DOHH2 (cell line): ENCODE results near the gene ZMYND8.

Source experiments
- H3F3A ChIP-seq: fragments of 200-600 bp; sonication (generic), shearing (Covaris generic); 2 replicates; pipeline ENCODE4 v1.6.0; 2016; ENCODE audit warnings: antibody characterized with exemption, mild to moderate bottlenecking; ENCODE audit not compliant: control insufficient read depth, insufficient read depth
- H3K27ac ChIP-seq: fragments of 200-600 bp; sonication (generic); 2 replicates; pipeline ENCODE4 v1.5.1; 2014; ENCODE audit warnings: low read depth, mild to moderate bottlenecking, low read length, moderate library complexity
- H3K27me3 ChIP-seq: fragments of 200-600 bp; sonication (generic); 2 replicates; pipeline ENCODE4 v1.6.1; 2014; ENCODE audit warnings: mild to moderate bottlenecking, low read length, mixed read lengths; ENCODE audit not compliant: control insufficient read depth
- H3K36me3 ChIP-seq: fragments of 200-600 bp; sonication (generic); 2 replicates; pipeline ENCODE4 v1.6.1; 2014; ENCODE audit warnings: mild to moderate bottlenecking, low read length, moderate library complexity, mixed read lengths; ENCODE audit not compliant: control insufficient read depth
- H3K4me1 ChIP-seq: fragments of 200-600 bp; sonication (generic); 2 replicates; pipeline ENCODE4 v1.6.1; 2014; ENCODE audit warnings: mild to moderate bottlenecking, low read length, mixed read lengths; ENCODE audit not compliant: control insufficient read depth
- H3K4me2 ChIP-seq: fragments of 200-600 bp; sonication (generic); 2 replicates; pipeline ENCODE4 v1.6.0; 2014; ENCODE audit warnings: mild to moderate bottlenecking, low read length, moderate library complexity
- H3K4me3 ChIP-seq: fragments of 200-600 bp; sonication (generic); 2 replicates; pipeline ENCODE4 v1.5.1; 2014; ENCODE audit warnings: mild to moderate bottlenecking, low read length, mixed read lengths
- H3K79me2 ChIP-seq: fragments of 200-600 bp; sonication (generic); 2 replicates; pipeline ENCODE4 v1.6.1; 2014; ENCODE audit warnings: mild to moderate bottlenecking, low read length, mixed read lengths; ENCODE audit not compliant: control insufficient read depth
- H3K9me2 ChIP-seq: fragments of 200-600 bp; sonication (generic); replicated peaks from 2 replicates; pipeline ENCODE4 v1.6.1; 2014; ENCODE audit warnings: mild to moderate bottlenecking, low read length, mixed read lengths; ENCODE audit not compliant: control insufficient read depth
- H3K9me3 ChIP-seq: fragments of 200-600 bp; sonication (generic); 2 replicates; pipeline ENCODE4 v1.6.1; 2014; ENCODE audit warnings: antibody characterized with exemption, low read length, mixed read lengths; ENCODE audit not compliant: control insufficient read depth, insufficient read depth
- H4K20me1 ChIP-seq: fragments of 200-600 bp; sonication (generic); 2 replicates; pipeline ENCODE4 v1.6.0; 2014; ENCODE audit warnings: low read depth, mild to moderate bottlenecking, antibody characterized with exemption, low read length, moderate library complexity; ENCODE audit not compliant: control insufficient read depth, insufficient read depth
- CTCF ChIP-seq: fragments of 200-600 bp; sonication (generic); IDR thresholded peaks from one replicate; pipeline ENCODE4 v1.5.1; 2014; ENCODE audit warnings: antibody characterized with exemption, mild to moderate bottlenecking, low read depth, low read length; ENCODE audit not compliant: poor library complexity, severe bottlenecking
- EZH2phosphoT487 ChIP-seq: fragments of 200-600 bp; sonication (generic); IDR thresholded peaks from 2 replicates; pipeline ENCODE4 v1.6.1; 2017; ENCODE audit warnings: borderline replicate concordance, mild to moderate bottlenecking, antibody characterized with exemption, low read length, moderate library complexity, mixed read lengths

Gene ZMYND8

GRCh38 chr20:47221036-47221625 lies 135.4 kb downstream of the ZMYND8 start:
- H3F3A ChIP-seq = peaks cover 5% of the 10 kb centered on the region; the same call in 1 of the 2 replicates
- H4K20me1 ChIP-seq = 0 out of 2 replicates have a peak, but pooled peaks cover 3% of the 10 kb centered on the region
- peak overlapping the region; percentile 44 for H3K4me3 ChIP-seq
- peak overlapping the region; percentile 61 for H3K4me2 ChIP-seq
- H3K9me2 ChIP-seq = no peaks in the 10 kb centered on the region
- H3K27ac ChIP-seq = peak overlapping the region; percentile 52
- no peaks in the 10 kb centered on the region for H3K27me3 ChIP-seq
- peaks cover 34% of the 10 kb centered on the region for H3K4me1 ChIP-seq
- peaks cover 78% of the 10 kb centered on the region for H3K36me3 ChIP-seq
- TF ChIP-seq CTCF (no peak), EZH2phosphoT487 (no peak)
- peaks cover 23% of the 10 kb centered on the region for H3K79me2 ChIP-seq
- H3K9me3 ChIP-seq = no peaks in the 10 kb centered on the region

GRCh38 chr20:47220161-47220582 lies 136.3 kb downstream of the ZMYND8 start:
- H3K27me3 ChIP-seq = no peaks in the 10 kb centered on the region
- TF ChIP-seq EZH2phosphoT487 (no peak), CTCF (peak; percentile 85)
- H3K4me3 ChIP-seq = no peak overlapping the region
- H3K4me2 ChIP-seq = no peak overlapping the region
- H3K4me1 ChIP-seq = peaks cover 34% of the 10 kb centered on the region
- H3F3A ChIP-seq = peaks cover 5% of the 10 kb centered on the region; the same call in 1 of the 2 replicates
- H3K79me2 ChIP-seq = peaks cover 23% of the 10 kb centered on the region
- no peaks in the 10 kb centered on the region for H3K9me2 ChIP-seq
- H3K9me3 ChIP-seq = no peaks in the 10 kb centered on the region
- H4K20me1 ChIP-seq = 0 out of 2 replicates have a peak, but pooled peaks cover 3% of the 10 kb centered on the region
- no peak overlapping the region for H3K27ac ChIP-seq
- peaks cover 84% of the 10 kb centered on the region for H3K36me3 ChIP-seq

GRCh38 chr20:47217482-47218446 lies 138.7 kb downstream of the ZMYND8 start:
- H3K36me3 ChIP-seq = peaks cover 88% of the 10 kb centered on the region

More at GRCh38 chr20:47217482-47218446, 138.7 kb downstream of the ZMYND8 start:
- peaks cover 27% of the 10 kb centered on the region for H3K4me1 ChIP-seq
- H3K27ac ChIP-seq = no peak overlapping the region
- no peak overlapping the region for H3K4me2 ChIP-seq
- no peaks in the 10 kb centered on the region for H3K9me2 ChIP-seq
- H3K9me3 ChIP-seq = no peaks in the 10 kb centered on the region
- 0 out of 2 replicates have a peak, but pooled peaks cover 3% of the 10 kb centered on the region for H4K20me1 ChIP-seq
- H3K4me3 ChIP-seq = no peak overlapping the region
- peaks cover 23% of the 10 kb centered on the region for H3K79me2 ChIP-seq
- no peak for TF ChIP-seq EZH2phosphoT487
- TF ChIP-seq CTCF = no peak
- no peaks in the 10 kb centered on the region for H3K27me3 ChIP-seq
- H3F3A ChIP-seq = peaks cover 3% of the 10 kb centered on the region; the same call in 1 of the 2 replicates
